Left ventricle myocardium inferior (tissue), 1 donor: ENCODE results near the gene ZNF142. TPM values are rescaled to one million over a fixed set of nuclear protein-coding genes. Genes with fewer than 3 reads are reported as not detected.

ENCODE experiments used
- DNase-seq: peaks from one replicate; pipeline ENCODE4 v3.0.0-alpha.2; 2020
- H3K27ac ChIP-seq: fragments of 200-600 bp; replicated peaks from 2 replicates; pipeline ENCODE4 v1.8.0; 2021
- H3K27me3 ChIP-seq: fragments of 200-600 bp; 2 replicates; pipeline ENCODE4 v1.8.0; 2021; ENCODE audit warnings: low read depth
- H3K36me3 ChIP-seq: fragments of 200-600 bp; 2 replicates; pipeline ENCODE4 v1.8.0; 2021
- H3K4me1 ChIP-seq: fragments of 200-600 bp; 2 replicates; pipeline ENCODE4 v1.8.0; 2021
- H3K4me3 ChIP-seq: fragments of 200-600 bp; 2 replicates; pipeline ENCODE4 v1.8.0; 2021; ENCODE audit warnings: mild to moderate bottlenecking, moderate library complexity
- H3K9me3 ChIP-seq: fragments of 200-600 bp; replicated peaks from 2 replicates; pipeline ENCODE4 v1.8.0; 2021
- CTCF ChIP-seq: fragments of 200-600 bp; IDR thresholded peaks from 2 replicates; pipeline ENCODE4 v1.8.0; 2021; ENCODE audit warnings: antibody characterized with exemption, mild to moderate bottlenecking, borderline replicate concordance
- intact Hi-C: fragments of 100-400 bp; cut with micrococcal nuclease; formaldehyde crosslinking; loops from one replicate; pipeline ENCODE4 v1.11.0; 2022
- total RNA-seq: library from RNA; stranded (reverse); fragmentation: NEBNext Ultra II Directional; extraction: Animal tissue kit (Norgen Biotek cat#: 25700); gene quantifications from one replicate; pipeline ENCODE4 v1.2.1, GENCODE V29; 2021
- donor health status: DM: no; HTN: yes; CAD: no; lungs with severe emphysema.

ZNF142 gene
- total RNA-seq, 1 donor from 2014 or later = 19.9 TPM

GRCh38 chr2:218648088-218648786 lies 11.2 kb downstream of the ZNF142 start:
- Histone ChIP-seq H3K4me3 (no peak overlapping the region), H3K4me1 (no peaks in the 10 kb centered on the region), H3K36me3 (peaks cover 94% of the 10 kb centered on the region), H3K27ac (no peak overlapping the region), H3K9me3 (no peaks in the 10 kb centered on the region), H3K27me3 (no peaks in the 10 kb centered on the region)
- intact Hi-C loops = no loop called here
- TF ChIP-seq CTCF = peak; percentile 82
- no peak for DNase-seq

- no peak for TF ChIP-seq CTCF
- no peaks in the 10 kb centered on the region for H3K4me1 ChIP-seq
- H3K27ac ChIP-seq = no peak overlapping the region
- H3K27me3 ChIP-seq = no peaks in the 10 kb centered on the region
- DNase-seq = no peak
- no peak overlapping the region for H3K4me3 ChIP-seq
- peaks cover 95% of the 10 kb centered on the region for H3K36me3 ChIP-seq
- H3K9me3 ChIP-seq = no peaks in the 10 kb centered on the region
- intact Hi-C loops = no loop called here
These were observed 14.3 kb downstream of the ZNF142 start for GRCh38 chr2:218645126-218645525.

GRCh38 chr2:218644721-218645120 lies 14.7 kb downstream of the ZNF142 start:
- TF ChIP-seq CTCF = no peak
- Histone ChIP-seq H3K9me3 (no peaks in the 10 kb centered on the region), H3K27me3 (no peaks in the 10 kb centered on the region), H3K36me3 (peaks cover 94% of the 10 kb centered on the region), H3K4me3 (no peak overlapping the region), H3K27ac (no peak overlapping the region), H3K4me1 (no peaks in the 10 kb centered on the region)
- intact Hi-C loops = no loop called here
- no peak for DNase-seq

- no peak for TF ChIP-seq CTCF
- DNase-seq = no peak
- no peaks in the 10 kb centered on the region for H3K27me3 ChIP-seq
- intact Hi-C loops = no loop called here
- no peaks in the 10 kb centered on the region for H3K9me3 ChIP-seq
- peaks cover 93% of the 10 kb centered on the region for H3K36me3 ChIP-seq
- no peak overlapping the region for H3K27ac ChIP-seq
- no peak overlapping the region for H3K4me3 ChIP-seq
- no peaks in the 10 kb centered on the region for H3K4me1 ChIP-seq
These were observed 15.6 kb downstream of the ZNF142 start for GRCh38 chr2:218643751-218644310.

- Histone ChIP-seq H3K4me3 (no peak overlapping the region), H3K4me1 (no peaks in the 10 kb centered on the region), H3K9me3 (no peaks in the 10 kb centered on the region), H3K36me3 (peaks cover 93% of the 10 kb centered on the region), H3K27ac (no peak overlapping the region), H3K27me3 (no peaks in the 10 kb centered on the region)
- intact Hi-C loops = no loop called here
- DNase-seq = no peak
- TF ChIP-seq CTCF = no peak
These were observed 16.6 kb downstream of the ZNF142 start for GRCh38 chr2:218642786-218643185.
